ENCODE data around the gene SPRY1.

SPRY1 gene, protein sequence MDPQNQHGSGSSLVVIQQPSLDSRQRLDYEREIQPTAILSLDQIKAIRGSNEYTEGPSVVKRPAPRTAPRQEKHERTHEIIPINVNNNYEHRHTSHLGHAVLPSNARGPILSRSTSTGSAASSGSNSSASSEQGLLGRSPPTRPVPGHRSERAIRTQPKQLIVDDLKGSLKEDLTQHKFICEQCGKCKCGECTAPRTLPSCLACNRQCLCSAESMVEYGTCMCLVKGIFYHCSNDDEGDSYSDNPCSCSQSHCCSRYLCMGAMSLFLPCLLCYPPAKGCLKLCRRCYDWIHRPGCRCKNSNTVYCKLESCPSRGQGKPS

DNA sequence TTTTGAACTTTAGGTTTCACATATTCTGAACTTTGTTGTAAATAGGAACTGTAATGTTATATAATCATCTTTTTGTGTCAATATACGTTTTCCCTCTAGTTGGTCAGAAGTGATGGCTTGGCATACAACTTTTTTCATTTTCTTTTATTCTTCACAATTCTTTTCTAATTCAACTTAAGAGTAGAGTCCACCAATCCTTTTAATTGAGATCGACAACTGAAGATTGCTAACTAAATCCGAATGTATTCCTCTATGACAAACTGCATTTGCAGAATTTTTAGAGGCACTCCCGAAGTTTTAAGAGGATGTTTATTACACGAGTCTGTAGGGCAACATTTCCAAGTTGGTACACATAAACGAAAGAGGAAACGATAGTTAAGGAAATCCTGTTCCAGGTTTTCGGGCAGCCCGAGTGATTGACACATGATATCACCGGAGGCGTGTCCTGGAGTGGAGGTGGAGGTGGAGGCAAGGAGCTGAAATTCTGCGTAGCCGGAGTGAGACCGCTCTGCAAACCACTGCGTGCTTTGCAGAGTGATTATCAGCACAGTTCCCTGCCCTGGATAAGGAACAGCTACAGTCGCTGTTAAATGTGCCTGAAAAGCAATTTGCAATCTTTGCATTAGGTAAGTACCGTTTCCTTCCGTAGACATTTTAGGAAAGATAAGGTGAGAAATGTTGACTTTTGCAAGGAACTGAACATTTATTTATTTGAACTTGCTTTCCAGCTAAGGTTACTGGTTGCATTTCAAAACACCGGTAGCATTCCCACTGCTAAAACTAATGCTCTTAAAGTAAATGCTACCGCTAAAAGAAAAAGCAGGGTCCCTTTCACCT is at the start of gene SPRY1:
Gene SPRY1, plus strand, starts transcription at position 489 of the 837 bp plus-strand sequence. CDS start 4,797 bp downstream, outside the sequence.
- Mint-ChIP-seq H3K27ac (peak within 1 kb of the TSS; percentile 83 to 94), H3K4me3 (peak within 1 kb of the TSS; percentile 86 to 90), H3K9me3 (no peaks in the 10 kb centered on the region), H3K4me1 (peaks cover 9% of the 10 kb centered on the region), H3K27me3 (no peaks in the 10 kb centered on the region)
- DNase-seq: peak; percentile 73 to 86
- peak; percentile 34 for ATAC-seq

DNA sequence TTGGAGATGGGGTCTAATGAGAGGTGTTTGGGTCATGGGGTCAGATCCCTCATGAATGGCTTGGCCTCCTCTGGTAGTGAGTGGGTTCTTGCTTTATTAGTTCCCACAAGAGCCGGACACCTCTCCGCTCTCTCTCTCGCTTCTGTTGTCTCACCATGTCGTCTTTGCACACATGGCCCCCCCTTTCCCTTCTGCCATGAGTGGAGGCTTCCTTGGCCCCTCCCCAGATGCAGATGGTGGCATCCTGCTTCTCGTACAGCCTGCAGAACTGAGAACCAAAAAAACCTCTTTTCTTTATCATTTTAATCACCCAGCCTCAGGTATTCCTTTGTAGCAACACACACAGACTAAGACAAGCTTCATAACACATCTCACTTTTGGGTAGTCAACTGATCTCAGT is 49.6 kb upstream of the SPRY1 start:
- ATAC-seq (no peak), DNase-seq (no peak)
- H3K27me3 Mint-ChIP-seq: peaks cover 12% of the 10 kb centered on the region
- no peak overlapping the region for H3K27ac Mint-ChIP-seq
- no peak overlapping the region for H3K4me3 Mint-ChIP-seq
- H3K4me1 Mint-ChIP-seq: no peaks in the 10 kb centered on the region
- no peaks in the 10 kb centered on the region for H3K9me3 Mint-ChIP-seq

- Mint-ChIP-seq H3K4me1 (peaks cover 11% of the 10 kb centered on the region), H3K4me3 (no peak overlapping the region), H3K27ac (no peak overlapping the region), H3K27me3 (peaks cover 12% of the 10 kb centered on the region), H3K9me3 (no peaks in the 10 kb centered on the region)
- no peak for ATAC-seq
- DNase-seq: no peak
Measured at GRCh38 chr4:123348946-123349345, 47.6 kb upstream of the SPRY1 start.

GRCh38 chr4:123349421-123350190 is 47.0 kb upstream of the SPRY1 start:
- peaks cover 11% of the 10 kb centered on the region for H3K4me1 Mint-ChIP-seq
- no peaks in the 10 kb centered on the region for H3K9me3 Mint-ChIP-seq
- H3K4me3 Mint-ChIP-seq: no peak overlapping the region
- no peak for ATAC-seq
- H3K27ac Mint-ChIP-seq: no peak overlapping the region
- H3K27me3 Mint-ChIP-seq: peaks cover 12% of the 10 kb centered on the region
- DNase-seq: no peak

DNA sequence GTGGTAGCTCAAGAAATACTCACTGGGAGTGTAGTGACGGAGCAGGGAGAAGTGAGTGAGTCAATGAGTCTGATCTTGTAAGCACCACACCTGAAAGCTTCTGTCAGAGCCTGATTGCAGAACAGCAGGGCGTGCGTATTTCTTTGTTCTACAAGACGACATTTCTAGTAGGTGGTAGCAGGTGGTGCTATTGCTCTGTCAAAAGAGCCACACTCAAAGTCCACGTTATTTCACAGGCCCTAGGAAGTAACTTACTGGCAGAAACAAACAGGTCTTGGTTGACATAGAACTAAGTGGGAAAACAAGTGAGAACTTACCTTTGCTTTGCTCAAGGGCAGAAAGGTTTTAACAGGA is 46.4 kb upstream of the SPRY1 start:
- ATAC-seq (peak; percentile 54), DNase-seq (no peak)
- peaks cover 12% of the 10 kb centered on the region for H3K27me3 Mint-ChIP-seq
- H3K4me3 Mint-ChIP-seq: no peak overlapping the region
- H3K9me3 Mint-ChIP-seq: no peaks in the 10 kb centered on the region
- H3K27ac Mint-ChIP-seq: no peak overlapping the region
- peaks cover 11% of the 10 kb centered on the region for H3K4me1 Mint-ChIP-seq

- no peak overlapping the region for H3K27ac Mint-ChIP-seq
- peaks cover 11% of the 10 kb centered on the region for H3K4me1 Mint-ChIP-seq
- ATAC-seq (no peak), DNase-seq (no peak)
- no peak overlapping the region for H3K4me3 Mint-ChIP-seq
- H3K27me3 Mint-ChIP-seq: peaks cover 12% of the 10 kb centered on the region
- no peaks in the 10 kb centered on the region for H3K9me3 Mint-ChIP-seq
Measured at GRCh38 chr4:123350726-123351125, 45.9 kb upstream of the SPRY1 start.

DNA sequence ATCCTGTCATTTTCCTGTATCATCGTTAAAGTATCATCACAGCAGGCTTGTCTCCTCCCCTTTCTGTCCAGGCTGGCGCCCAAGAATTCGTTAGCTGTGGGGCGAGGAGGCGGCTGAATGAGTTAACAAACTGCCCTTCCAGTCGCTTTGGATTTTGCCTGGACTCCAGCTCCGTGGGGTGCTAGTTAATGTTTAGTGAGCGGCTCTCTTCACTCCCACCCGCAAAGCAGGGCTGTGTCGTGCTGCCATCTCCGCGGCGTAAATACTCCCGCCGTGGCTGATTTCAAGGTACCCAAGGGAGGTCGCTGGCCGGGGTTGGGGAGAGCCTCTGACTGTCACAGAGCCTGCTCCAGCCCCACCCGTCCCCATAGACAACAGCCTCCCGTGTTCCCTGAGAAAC is 44.9 kb upstream of the SPRY1 start:
- Mint-ChIP-seq H3K4me3 (no peak overlapping the region), H3K27ac (no peak overlapping the region), H3K4me1 (peaks cover 11% of the 10 kb centered on the region), H3K9me3 (no peaks in the 10 kb centered on the region), H3K27me3 (peaks cover 11% of the 10 kb centered on the region)
- ATAC-seq (no peak), DNase-seq (no peak)

DNA sequence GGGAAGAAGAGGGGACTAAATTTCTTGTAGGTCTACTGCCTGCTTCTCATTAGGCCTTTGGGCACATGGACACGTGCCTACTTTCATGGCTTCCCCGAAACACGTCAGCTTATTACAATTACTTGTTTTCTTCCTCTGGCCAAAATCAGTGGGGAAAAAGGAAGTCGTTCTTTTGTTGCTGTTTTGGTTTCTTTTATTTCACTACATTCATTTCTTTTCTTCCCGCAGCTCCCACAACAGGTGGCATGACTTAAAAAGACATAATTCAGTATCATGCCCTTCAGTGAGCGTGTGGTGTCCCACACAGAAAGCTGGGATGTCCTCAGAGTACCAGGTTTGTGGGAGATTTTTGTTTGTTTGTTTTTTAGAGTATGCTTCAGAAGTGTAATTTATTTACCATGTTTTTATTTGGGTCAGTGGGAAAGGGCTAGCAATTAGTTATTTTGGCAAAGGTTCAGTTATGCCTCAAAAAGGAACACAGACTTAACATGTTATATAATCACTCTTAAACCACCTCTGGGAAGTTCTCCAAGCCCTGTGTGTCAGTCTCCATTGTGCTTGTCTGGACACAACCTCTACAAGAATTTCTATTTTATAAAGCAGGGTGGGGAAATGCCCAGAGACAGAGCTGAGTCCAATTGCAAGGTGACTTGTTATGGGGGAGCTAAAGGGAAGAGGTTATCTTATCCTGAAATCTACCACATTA is 44.2 kb upstream of the SPRY1 start:
- Mint-ChIP-seq H3K4me1 (peaks cover 11% of the 10 kb centered on the region), H3K27me3 (peaks cover 9% of the 10 kb centered on the region), H3K4me3 (no peak overlapping the region), H3K27ac (no peak overlapping the region), H3K9me3 (no peaks in the 10 kb centered on the region)
- DNase-seq: no peak
- ATAC-seq: no peak

- ATAC-seq: no peak
- no peak for DNase-seq
- H3K9me3 Mint-ChIP-seq: no peaks in the 10 kb centered on the region
- peaks cover 11% of the 10 kb centered on the region for H3K4me1 Mint-ChIP-seq
- no peak overlapping the region for H3K4me3 Mint-ChIP-seq
- peaks cover 12% of the 10 kb centered on the region for H3K27me3 Mint-ChIP-seq
- no peak overlapping the region for H3K27ac Mint-ChIP-seq
Measured at GRCh38 chr4:123352966-123353365, 43.6 kb upstream of the SPRY1 start.

DNA sequence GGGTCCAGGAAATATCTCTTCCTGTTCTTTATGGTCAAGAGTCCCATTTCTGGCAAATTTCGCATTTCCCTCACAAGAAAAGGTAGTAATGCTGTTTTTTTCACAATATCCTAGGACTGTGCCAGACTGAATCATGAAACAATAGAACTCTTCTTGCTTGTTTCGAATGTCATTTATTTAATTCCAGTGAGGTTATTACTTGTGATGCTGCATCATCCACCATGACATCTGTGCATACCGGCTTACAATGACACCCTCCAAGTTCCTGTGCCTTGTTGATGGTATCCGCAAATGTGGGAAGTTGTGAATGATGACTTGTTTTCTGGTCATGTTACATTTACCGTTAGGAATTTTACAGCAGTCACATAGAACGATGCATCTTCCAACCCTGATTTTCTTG is 42.9 kb upstream of the SPRY1 start:
- peaks cover 12% of the 10 kb centered on the region for H3K27me3 Mint-ChIP-seq
- no peak for DNase-seq
- no peak overlapping the region for H3K4me3 Mint-ChIP-seq
- ATAC-seq: no peak
- peaks cover 11% of the 10 kb centered on the region for H3K4me1 Mint-ChIP-seq
- no peaks in the 10 kb centered on the region for H3K9me3 Mint-ChIP-seq
- H3K27ac Mint-ChIP-seq: no peak overlapping the region

GRCh38 chr4:123354701-123355100 is 41.9 kb upstream of the SPRY1 start:
- DNase-seq (no peak), ATAC-seq (peak; percentile 10)
- Mint-ChIP-seq H3K4me3 (no peak overlapping the region), H3K9me3 (no peaks in the 10 kb centered on the region), H3K4me1 (peaks cover 11% of the 10 kb centered on the region), H3K27ac (no peak overlapping the region), H3K27me3 (peaks cover 12% of the 10 kb centered on the region)

DNA sequence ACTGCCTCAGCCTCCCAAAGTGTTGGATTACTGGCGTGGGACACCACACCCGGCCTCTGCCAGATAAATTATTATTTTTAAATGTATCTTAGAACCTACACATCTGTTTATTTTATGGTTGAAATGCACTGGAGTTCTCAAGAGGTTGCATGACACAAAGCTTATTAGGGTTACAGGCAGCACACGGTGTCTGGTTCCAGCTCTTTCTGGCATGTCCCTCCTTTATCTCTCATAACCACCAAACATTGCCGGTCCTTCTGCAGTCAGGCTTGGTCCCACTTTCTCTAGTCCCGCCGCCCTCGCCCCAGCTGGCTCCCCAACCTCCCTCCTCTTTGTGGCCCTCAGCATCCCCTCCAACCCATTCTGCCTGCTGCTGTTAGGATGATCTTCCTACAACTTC is 39.7 kb upstream of the SPRY1 start:
- Mint-ChIP-seq H3K27me3 (peaks cover 8% of the 10 kb centered on the region), H3K4me1 (peaks cover 11% of the 10 kb centered on the region), H3K9me3 (no peaks in the 10 kb centered on the region), H3K27ac (no peak overlapping the region), H3K4me3 (no peak overlapping the region)
- no peak for ATAC-seq
- no peak for DNase-seq

GRCh38 chr4:123359449-123360315 is 36.9 kb upstream of the SPRY1 start:
- H3K27me3 Mint-ChIP-seq: peaks cover 8% of the 10 kb centered on the region
- no peak overlapping the region for H3K4me3 Mint-ChIP-seq
- no peaks in the 10 kb centered on the region for H3K4me1 Mint-ChIP-seq
- H3K9me3 Mint-ChIP-seq: no peaks in the 10 kb centered on the region
- peak overlapping the region in 1 of 2 donors; percentile 67 for H3K27ac Mint-ChIP-seq
- no peak for ATAC-seq
- no peak for DNase-seq

DNA sequence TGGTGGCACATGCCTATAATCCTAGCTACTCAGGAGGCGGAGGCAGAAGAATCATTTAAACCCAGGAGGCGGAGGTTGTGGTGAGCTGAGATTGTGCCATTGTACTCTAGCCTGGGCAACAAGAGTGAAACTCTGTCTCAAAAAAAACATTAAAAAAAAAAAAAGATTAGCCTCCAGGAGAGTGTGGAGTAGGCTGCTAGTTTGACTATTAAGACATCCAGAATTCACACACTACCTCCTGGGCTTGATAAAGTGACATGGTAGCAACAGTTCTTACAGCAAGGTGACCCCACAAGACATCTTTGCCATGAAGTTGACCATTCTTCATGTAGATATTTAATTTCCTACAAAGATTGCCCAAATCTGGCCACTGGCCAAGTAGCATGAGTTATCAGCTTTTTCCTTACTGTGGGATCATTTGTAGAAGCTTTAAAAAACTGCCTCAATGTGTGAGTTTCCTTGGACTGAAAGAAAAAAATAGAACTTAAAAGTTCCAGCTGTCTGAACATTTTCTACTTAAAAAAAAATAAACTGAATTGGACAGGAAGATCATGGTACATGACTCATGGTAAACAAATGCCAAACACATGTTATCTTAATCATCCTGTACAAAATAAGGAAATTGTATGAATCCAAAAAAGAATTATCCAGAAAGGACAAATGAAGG is 35.3 kb upstream of the SPRY1 start:
- H3K4me1 Mint-ChIP-seq: no peaks in the 10 kb centered on the region
- peaks cover 8% of the 10 kb centered on the region for H3K27me3 Mint-ChIP-seq
- DNase-seq: no peak
- no peak overlapping the region for H3K4me3 Mint-ChIP-seq
- no peak for ATAC-seq
- H3K9me3 Mint-ChIP-seq: no peaks in the 10 kb centered on the region
- no peak overlapping the region for H3K27ac Mint-ChIP-seq

Measured in stimulated activated naive CD8-positive, alpha-beta T cell treated with anti-CD3 and anti-CD28 coated beads, Interleukin-15, amount 100 ng/mL, for 72 hours (primary cell).